Coronary artery (tissue), 2 donors: ENCODE data around the gene TRAPPC12.

ENCODE experiments used
- DNase-seq: peaks from one replicate; pipeline ENCODE4 v3.0.0-alpha.2; 2017; ENCODE audit warnings: low spot score
- H3K27ac ChIP-seq, 2 donors: fragments of 200-600 bp; sonication (generic); one replicate each; pipeline ENCODE4 v1.5.1; 2016 to 2019
- H3K4me3 ChIP-seq: fragments of 200-600 bp; sonication (generic); 2 replicates; pipeline ENCODE4 v1.5.1; 2016; ENCODE audit warnings: mild to moderate bottlenecking, moderate library complexity
- CTCF ChIP-seq: fragments of 200-600 bp; sonication (generic); IDR thresholded peaks from one replicate; pipeline ENCODE4 v1.5.1; 2019; ENCODE audit warnings: antibody characterized with exemption

The TRAPPC12 gene

GRCh38 chr2:3459185-3460015 is 79.9 kb downstream of the TRAPPC12 start:
- DNase-seq = no peak
- H3K4me3 ChIP-seq = no peak overlapping the region
- no peak for TF ChIP-seq CTCF
- H3K27ac ChIP-seq = no peak overlapping the region

- Histone ChIP-seq H3K27ac (no peak overlapping the region), H3K4me3 (no peak overlapping the region)
- no peak for TF ChIP-seq CTCF
- DNase-seq = no peak
Measured at GRCh38 chr2:3460156-3460555, 80.7 kb downstream of the TRAPPC12 start.

GRCh38 chr2:3460831-3461800 is 81.6 kb downstream of the TRAPPC12 start:
- Histone ChIP-seq H3K27ac (peak overlapping the region; percentile 29 to 82), H3K4me3 (no peak overlapping the region)
- TF ChIP-seq CTCF = no peak
- peak; percentile 67 for DNase-seq

GRCh38 chr2:3461801-3462492 is 82.5 kb downstream of the TRAPPC12 start:
- peak overlapping the region; percentile 29 to 82 for H3K27ac ChIP-seq
- TF ChIP-seq CTCF = peak; percentile 84

GRCh38 chr2:3462493-3463104 is 83.1 kb downstream of the TRAPPC12 start:
- peak; percentile 19 for TF ChIP-seq CTCF
- Histone ChIP-seq H3K27ac (no peak overlapping the region), H3K4me3 (no peak overlapping the region)
- no peak for DNase-seq

More at GRCh38 chr2:3461801-3462492, 82.5 kb downstream of the TRAPPC12 start:
- no peak for DNase-seq
- peak overlapping the region; percentile 29 for H3K4me3 ChIP-seq

GRCh38 chr2:3463186-3463835 is 83.8 kb downstream of the TRAPPC12 start:
- peak overlapping the region in 1 of 2 donors; percentile 8 for H3K27ac ChIP-seq
- TF ChIP-seq CTCF = no peak
- H3K4me3 ChIP-seq = no peak overlapping the region
- DNase-seq = no peak
